HEK293 (cell line): Measurements from ENCODE around the gene PTPN11.

Source experiments
- CTCF ChIA-PET: fragments of 350-600 bp; formaldehyde crosslinking; extraction: SDS; loops from one replicate; lab custom pipeline; 2021; ENCODE audit warnings: antibody characterized with exemption; lab: Yijun Ruan, JAX
- POLR2A ChIA-PET: fragments of 300-600 bp; formaldehyde crosslinking; extraction: SDS; loops from one replicate; lab custom pipeline; 2020; ENCODE audit warnings: antibody characterized with exemption, inconsistent platforms; lab: Yijun Ruan, JAX
- H3K27ac ChIP-seq: fragments of 200-500 bp; sonication (Bioruptor generic); 2 replicates; pipeline ENCODE4 v1.5.1; 2014; ENCODE audit warnings: low read depth, low read length, control low read depth, inconsistent platforms; ENCODE audit errors: extremely low read depth
- H3K36me3 ChIP-seq, 2 experiments: fragments of 200-500 bp in 1 of 2; sonication (Bioruptor generic) in 1 of 2; 1 replicate in 1 of 2; 2 replicates in 1 of 2; pipeline ENCODE4 v1.5.1; 2014 to 2017; ENCODE audit warnings: inconsistent platforms in 2 of 2, low read length in 2 of 2; ENCODE audit not compliant: control insufficient read depth in 2 of 2, insufficient read depth in 1 of 2
- H3K4me1 ChIP-seq: fragments of 200-500 bp; sonication (Bioruptor generic); 2 replicates; pipeline ENCODE4 v1.5.1; 2014; ENCODE audit warnings: mild to moderate bottlenecking, low read length, inconsistent platforms; ENCODE audit not compliant: control insufficient read depth, insufficient read depth
- H3K4me3 ChIP-seq: 2 replicates; pipeline ENCODE4 v1.5.1; 2011; ENCODE audit warnings: low read depth, mild to moderate bottlenecking, control low read depth, low read length, moderate library complexity
- H3K9me3 ChIP-seq: fragments of 200-500 bp; sonication (Bioruptor generic); 2 replicates; pipeline ENCODE4 v1.5.1; 2014; ENCODE audit warnings: low read depth, low read length, inconsistent platforms; ENCODE audit not compliant: control insufficient read depth, insufficient read depth
- MYNN ChIP-seq: fragments of 450-650 bp; formaldehyde crosslinking; IDR thresholded peaks from 2 replicates; pipeline ENCODE4 v1.5.1; 2016; ENCODE audit warnings: missing biosample characterization, missing genetic modification characterization, borderline replicate concordance
- PATZ1 ChIP-seq: fragments of 450-650 bp; formaldehyde crosslinking; IDR thresholded peaks from 2 replicates; pipeline ENCODE4 v1.5.1; 2016; ENCODE audit warnings: missing biosample characterization, missing genetic modification characterization
- PRDM4 ChIP-seq: fragments of 450-650 bp; formaldehyde crosslinking; IDR thresholded peaks from 2 replicates; pipeline ENCODE4 v1.5.1; 2017; ENCODE audit warnings: missing biosample characterization, missing genetic modification characterization
- ZBTB1 ChIP-seq: fragments of 450-650 bp; formaldehyde crosslinking; IDR thresholded peaks from 2 replicates; pipeline ENCODE4 v1.5.1; 2016; ENCODE audit warnings: missing biosample characterization, missing genetic modification characterization
- ZBTB10 ChIP-seq: fragments of 450-650 bp; formaldehyde crosslinking; IDR thresholded peaks from 2 replicates; pipeline ENCODE4 v1.5.1; 2016; ENCODE audit warnings: missing biosample characterization, missing genetic modification characterization
- ZBTB20 ChIP-seq: fragments of 450-650 bp; formaldehyde crosslinking; IDR thresholded peaks from 2 replicates; pipeline ENCODE4 v1.5.1; 2016; ENCODE audit warnings: missing biosample characterization, missing genetic modification characterization
- ZBTB8A ChIP-seq: fragments of 450-650 bp; formaldehyde crosslinking; IDR thresholded peaks from 2 replicates; pipeline ENCODE4 v1.5.1; 2016; ENCODE audit warnings: missing biosample characterization, missing genetic modification characterization
- ZNF202 ChIP-seq: fragments of 450-650 bp; formaldehyde crosslinking; IDR thresholded peaks from 2 replicates; pipeline ENCODE4 v1.5.1; 2016; ENCODE audit warnings: missing biosample characterization, missing genetic modification characterization, borderline replicate concordance
- ZNF24 ChIP-seq: fragments of 450-650 bp; formaldehyde crosslinking; IDR thresholded peaks from 2 replicates; pipeline ENCODE4 v1.5.1; 2016; ENCODE audit warnings: missing biosample characterization, missing genetic modification characterization
- ZNF280D ChIP-seq: fragments of 450-650 bp; formaldehyde crosslinking; IDR thresholded peaks from 2 replicates; pipeline ENCODE4 v1.5.1; 2016; ENCODE audit warnings: missing biosample characterization, missing genetic modification characterization
- ZNF311 ChIP-seq: fragments of 450-650 bp; formaldehyde crosslinking; IDR thresholded peaks from 2 replicates; pipeline ENCODE4 v1.5.1; 2017; ENCODE audit warnings: missing biosample characterization, missing genetic modification characterization, borderline replicate concordance
- ZNF335 ChIP-seq: fragments of 450-650 bp; formaldehyde crosslinking; conservative IDR thresholded peaks from 2 replicates; pipeline ENCODE4 v1.5.1; 2016; ENCODE audit warnings: missing biosample characterization, missing genetic modification characterization
- ZNF341 ChIP-seq: fragments of 450-650 bp; formaldehyde crosslinking; IDR thresholded peaks from 2 replicates; pipeline ENCODE4; 2016; ENCODE audit warnings: low read depth, missing biosample characterization, missing genetic modification characterization
- ZNF362 ChIP-seq: fragments of 450-650 bp; formaldehyde crosslinking; IDR thresholded peaks from 2 replicates; pipeline ENCODE4 v1.5.1; 2016; ENCODE audit warnings: missing biosample characterization, missing genetic modification characterization
- ZNF37A ChIP-seq: fragments of 450-650 bp; IDR thresholded peaks from 2 replicates; pipeline ENCODE4 v1.5.1; 2018; ENCODE audit warnings: missing biosample characterization, missing genetic modification characterization
- ZNF404 ChIP-seq: fragments of 450-650 bp; formaldehyde crosslinking; IDR thresholded peaks from 2 replicates; pipeline ENCODE4 v1.5.1; 2017; ENCODE audit warnings: missing biosample characterization, missing genetic modification characterization
- ZNF426 ChIP-seq: fragments of 450-650 bp; formaldehyde crosslinking; IDR thresholded peaks from 2 replicates; pipeline ENCODE4 v1.5.1; 2017; ENCODE audit warnings: missing biosample characterization, missing genetic modification characterization, mild to moderate bottlenecking, inconsistent platforms, moderate library complexity
- ZNF529 ChIP-seq: fragments of 450-650 bp; formaldehyde crosslinking; IDR thresholded peaks from 2 replicates; pipeline ENCODE4 v1.5.1; 2017; ENCODE audit warnings: missing genetic modification characterization, missing biosample characterization; ENCODE audit not compliant: insufficient replicate concordance
- ZNF558 ChIP-seq: fragments of 450-650 bp; formaldehyde crosslinking; IDR thresholded peaks from 2 replicates; pipeline ENCODE4 v1.5.1; 2016; ENCODE audit warnings: missing biosample characterization, missing genetic modification characterization
- ZNF560 ChIP-seq: fragments of 450-650 bp; formaldehyde crosslinking; IDR thresholded peaks from 2 replicates; pipeline ENCODE4 v1.5.1; 2017; ENCODE audit warnings: missing biosample characterization, missing genetic modification characterization, borderline replicate concordance
- ZNF561 ChIP-seq: fragments of 450-650 bp; IDR thresholded peaks from 2 replicates; pipeline ENCODE4 v1.5.1; 2018; ENCODE audit warnings: missing biosample characterization, missing genetic modification characterization, borderline replicate concordance
- ZNF623 ChIP-seq: fragments of 450-650 bp; formaldehyde crosslinking; IDR thresholded peaks from 2 replicates; pipeline ENCODE4 v1.5.1; 2016; ENCODE audit warnings: missing biosample characterization, missing genetic modification characterization
- ZNF664 ChIP-seq: fragments of 450-650 bp; formaldehyde crosslinking; IDR thresholded peaks from 2 replicates; pipeline ENCODE4 v1.5.1; 2016; ENCODE audit warnings: missing biosample characterization, missing genetic modification characterization
- ZNF707 ChIP-seq: fragments of 450-650 bp; formaldehyde crosslinking; IDR thresholded peaks from 2 replicates; pipeline ENCODE4 v1.5.1; 2016; ENCODE audit warnings: missing biosample characterization, missing genetic modification characterization
- ZNF76 ChIP-seq: fragments of 450-650 bp; formaldehyde crosslinking; IDR thresholded peaks from 2 replicates; pipeline ENCODE4; 2016; ENCODE audit warnings: low read depth, missing biosample characterization, missing genetic modification characterization, borderline replicate concordance
- ZNF768 ChIP-seq: fragments of 450-650 bp; formaldehyde crosslinking; IDR thresholded peaks from 2 replicates; pipeline ENCODE4 v1.5.1; 2018; ENCODE audit warnings: missing biosample characterization, mild to moderate bottlenecking, missing genetic modification characterization
- ZSCAN30 ChIP-seq: fragments of 450-650 bp; IDR thresholded peaks from 2 replicates; pipeline ENCODE4 v1.5.1; 2018; ENCODE audit warnings: missing biosample characterization, mild to moderate bottlenecking, missing genetic modification characterization, moderate library complexity

The PTPN11 gene

GRCh38 chr12:112458330-112458729, 39.6 kb downstream of the PTPN11 start:
- Histone ChIP-seq H3K4me3 (no peak overlapping the region), H3K4me1 (no peaks in the 10 kb centered on the region), H3K27ac (no peak overlapping the region), H3K36me3 (peaks cover 49 to 55% of the 10 kb centered on the region in 2 experiments), H3K9me3 (no peaks in the 10 kb centered on the region)
- ChIA-PET CTCF (no interaction called here), POLR2A (no interaction called here)
- TF ChIP-seq ZNF664 (no peak), ZNF707 (tag by site-specific recombination) (no peak), ZNF37A (tag by site-specific recombination) (no peak), PRDM4 (tag by site-specific recombination) (no peak), ZNF623 (tag by site-specific recombination) (no peak), ZNF558 (tag by site-specific recombination) (no peak), ZNF560 (no peak), ZNF768 (tag by site-specific recombination) (no peak), ZNF362 (tag by site-specific recombination) (no peak), ZNF341 (tag by site-specific recombination) (no peak), ZNF561 (tag by site-specific recombination) (no peak), PATZ1 (tag by site-specific recombination) (no peak), ZNF76 (no peak), ZNF335 (tag by site-specific recombination) (no peak), ZBTB10 (tag by site-specific recombination) (no peak), MYNN (tag by site-specific recombination) (no peak), ZNF24 (tag by site-specific recombination) (no peak), ZNF529 (tag by site-specific recombination) (no peak)

- no peaks in the 10 kb centered on the region for H3K9me3 ChIP-seq
- ChIA-PET POLR2A (no interaction called here), CTCF (no interaction called here)
- H3K27ac ChIP-seq, result no peak overlapping the region
- H3K4me3 ChIP-seq, result no peak overlapping the region
- no peaks in the 10 kb centered on the region for H3K4me1 ChIP-seq
- peaks cover 44 to 55% of the 10 kb centered on the region in 2 experiments for H3K36me3 ChIP-seq
- TF ChIP-seq ZBTB20, result no peak
- TF ChIP-seq ZNF404, result no peak
- TF ChIP-seq ZBTB8A (tag by site-specific recombination), result no peak
- no peak for TF ChIP-seq ZNF311 (tag by site-specific recombination)
- no peak for TF ChIP-seq ZNF426 (tag by site-specific recombination)
- no peak for TF ChIP-seq ZBTB1 (tag by site-specific recombination)
- TF ChIP-seq ZSCAN30 (tag by site-specific recombination), result no peak
- no peak for TF ChIP-seq ZNF280D (tag by site-specific recombination)
- TF ChIP-seq ZNF202 (tag by site-specific recombination), result no peak
Measured at GRCh38 chr12:112458751-112459150, 40.0 kb downstream of the PTPN11 start.
